DND-41 (cell line): Measurements from ENCODE around the gene OR13A1.
"Not testable (repeated sequence)": the region's sequence is repeated elsewhere in the genome, so short reads cannot be mapped to it uniquely, and the experiment has no call there.

Source experiments
- ATAC-seq: fragments of 200-7000 bp; cut with Tn5 transposase; 3 replicates; pipeline ENCODE4 v1.9.1; 2021; ENCODE audit warnings: low read depth; ENCODE audit not compliant: insufficient read depth
- DNase-seq: peaks from one replicate; pipeline ENCODE4 v3.0.0-alpha.2; 2020
- H2AFZ ChIP-seq: 2 replicates; pipeline ENCODE4 v1.6.0; 2012; ENCODE audit warnings: low read depth, low read length
- H3K27ac ChIP-seq: 2 replicates; pipeline ENCODE4 v1.5.1; 2012; ENCODE audit warnings: low read length, inconsistent platforms
- H3K27me3 ChIP-seq: fragments of 200-600 bp; sonication (generic); 2 replicates; pipeline ENCODE4 v1.6.0; 2012; ENCODE audit warnings: low read length, mild to moderate bottlenecking, inconsistent platforms; ENCODE audit not compliant: insufficient read depth, poor library complexity
- H3K36me3 ChIP-seq: 2 replicates; pipeline ENCODE4 v1.5.1; 2012; ENCODE audit warnings: low read length, inconsistent platforms; ENCODE audit not compliant: insufficient read depth
- H3K4me1 ChIP-seq: 2 replicates; pipeline ENCODE4 v1.5.1; 2012; ENCODE audit warnings: mild to moderate bottlenecking, low read length; ENCODE audit not compliant: insufficient read depth
- H3K4me2 ChIP-seq: 2 replicates; pipeline ENCODE4 v1.6.0; 2012; ENCODE audit warnings: mild to moderate bottlenecking, moderate library complexity, low read length, inconsistent platforms; ENCODE audit not compliant: insufficient read depth
- H3K4me3 ChIP-seq, 2 experiments: fragments of 200-600 bp in 1 of 2; shearing (Covaris generic) in 1 of 2; 2 replicates each; pipeline ENCODE4 v1.5.1; 2012 to 2016; ENCODE audit warnings: inconsistent platforms in 2 of 2, low read length in 2 of 2, mild to moderate bottlenecking in 2 of 2, low read depth in 1 of 2, moderate library complexity in 1 of 2
- H3K79me2 ChIP-seq: 2 replicates; pipeline ENCODE4 v1.6.0; 2012; ENCODE audit warnings: low read length, inconsistent platforms; ENCODE audit not compliant: insufficient read depth
- H3K9ac ChIP-seq: 2 replicates; pipeline ENCODE4 v1.6.0; 2012; ENCODE audit warnings: low read depth, mild to moderate bottlenecking, inconsistent platforms, low read length, moderate library complexity
- H3K9me3 ChIP-seq: 2 replicates; pipeline ENCODE4 v1.5.1; 2012; ENCODE audit warnings: low read length, moderate library complexity, mild to moderate bottlenecking, inconsistent platforms; ENCODE audit not compliant: insufficient read depth, severe bottlenecking
- H4K20me1 ChIP-seq: 2 replicates; pipeline ENCODE4 v1.6.0; 2012; ENCODE audit warnings: low read length; ENCODE audit not compliant: insufficient read depth
- EZH2 ChIP-seq: IDR thresholded peaks from 3 replicates; pipeline ENCODE4 v1.6.1; 2012; ENCODE audit warnings: borderline replicate concordance, low read depth, mild to moderate bottlenecking, moderate library complexity, low read length, inconsistent platforms; ENCODE audit not compliant: severe bottlenecking
- TF ChIP-seq, protein P1 (sequence below): IDR thresholded peaks from 2 replicates; pipeline ENCODE4 v1.5.1; 2012; ENCODE audit warnings: borderline replicate concordance, low read length, moderate library complexity, mild to moderate bottlenecking; ENCODE audit not compliant: poor library complexity, severe bottlenecking; ENCODE audit errors: extremely low read depth

OR13A1 gene

DNA sequence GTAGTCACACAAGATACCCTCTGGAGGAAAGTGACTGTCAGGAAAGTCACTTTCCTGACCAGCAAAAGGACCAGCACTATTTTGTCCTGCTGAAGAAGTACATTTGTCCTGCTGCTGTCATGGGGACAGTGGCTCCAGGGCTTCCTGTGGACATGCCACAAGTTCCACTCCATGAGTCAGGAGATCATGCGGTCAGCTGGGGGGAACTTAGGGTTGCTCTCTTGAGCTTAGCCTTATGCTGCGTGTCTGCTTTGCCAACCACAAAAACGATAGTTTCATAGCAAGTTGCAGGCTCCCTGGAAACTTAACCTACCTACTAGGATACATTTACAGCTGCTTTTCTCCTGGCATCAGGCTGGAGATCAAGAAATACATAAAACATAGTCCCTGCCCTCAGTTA is 38.9 kb upstream of the OR13A1 start:
- Histone ChIP-seq H3K4me1 (no peaks in the 10 kb centered on the region), H3K36me3 (no peaks in the 10 kb centered on the region), H2AFZ (no peak overlapping the region), H3K4me3 (no peak overlapping the region), H4K20me1 (no peaks in the 10 kb centered on the region), H3K9ac (no peak overlapping the region), H3K27me3 (peaks cover 6% of the 10 kb centered on the region), H3K27ac (no peak overlapping the region), H3K4me2 (no peak overlapping the region), H3K79me2 (no peaks in the 10 kb centered on the region), H3K9me3 (no peaks in the 10 kb centered on the region)
- DNase-seq (no peak), ATAC-seq (no peak)
- TF ChIP-seq, protein P1, sequence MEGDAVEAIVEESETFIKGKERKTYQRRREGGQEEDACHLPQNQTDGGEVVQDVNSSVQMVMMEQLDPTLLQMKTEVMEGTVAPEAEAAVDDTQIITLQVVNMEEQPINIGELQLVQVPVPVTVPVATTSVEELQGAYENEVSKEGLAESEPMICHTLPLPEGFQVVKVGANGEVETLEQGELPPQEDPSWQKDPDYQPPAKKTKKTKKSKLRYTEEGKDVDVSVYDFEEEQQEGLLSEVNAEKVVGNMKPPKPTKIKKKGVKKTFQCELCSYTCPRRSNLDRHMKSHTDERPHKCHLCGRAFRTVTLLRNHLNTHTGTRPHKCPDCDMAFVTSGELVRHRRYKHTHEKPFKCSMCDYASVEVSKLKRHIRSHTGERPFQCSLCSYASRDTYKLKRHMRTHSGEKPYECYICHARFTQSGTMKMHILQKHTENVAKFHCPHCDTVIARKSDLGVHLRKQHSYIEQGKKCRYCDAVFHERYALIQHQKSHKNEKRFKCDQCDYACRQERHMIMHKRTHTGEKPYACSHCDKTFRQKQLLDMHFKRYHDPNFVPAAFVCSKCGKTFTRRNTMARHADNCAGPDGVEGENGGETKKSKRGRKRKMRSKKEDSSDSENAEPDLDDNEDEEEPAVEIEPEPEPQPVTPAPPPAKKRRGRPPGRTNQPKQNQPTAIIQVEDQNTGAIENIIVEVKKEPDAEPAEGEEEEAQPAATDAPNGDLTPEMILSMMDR: no peak
- no peak for TF ChIP-seq EZH2

DNA sequence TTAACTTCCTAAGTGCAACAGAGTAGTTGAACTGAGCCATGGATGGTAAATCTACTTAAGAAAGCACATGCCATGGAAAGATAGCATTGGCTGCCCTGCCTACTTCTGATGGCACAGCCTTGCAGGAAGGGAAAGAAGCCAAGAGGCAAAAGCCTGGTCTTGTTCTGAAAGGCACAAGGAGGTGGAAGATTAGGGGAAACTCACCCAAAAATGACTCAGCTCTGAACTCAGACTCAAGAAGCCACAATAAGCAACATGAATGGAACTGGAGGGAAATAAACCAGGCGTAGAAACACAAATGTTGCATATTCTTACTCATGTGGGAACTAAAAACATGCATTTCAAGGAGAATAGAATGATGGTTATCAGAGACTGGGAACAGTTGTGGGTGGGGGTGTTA is 37.8 kb upstream of the OR13A1 start:
- Histone ChIP-seq H3K4me2 (no peak overlapping the region), H3K9me3 (no peaks in the 10 kb centered on the region), H3K4me3 (no peak overlapping the region), H3K79me2 (no peaks in the 10 kb centered on the region), H3K27ac (no peak overlapping the region), H2AFZ (no peak overlapping the region), H3K4me1 (no peaks in the 10 kb centered on the region), H3K27me3 (peaks cover 6% of the 10 kb centered on the region), H3K36me3 (no peaks in the 10 kb centered on the region), H4K20me1 (no peaks in the 10 kb centered on the region), H3K9ac (no peak overlapping the region)
- TF ChIP-seq, protein P1: no peak
- TF ChIP-seq EZH2: no peak
- ATAC-seq: no peak
- no peak for DNase-seq

DNA sequence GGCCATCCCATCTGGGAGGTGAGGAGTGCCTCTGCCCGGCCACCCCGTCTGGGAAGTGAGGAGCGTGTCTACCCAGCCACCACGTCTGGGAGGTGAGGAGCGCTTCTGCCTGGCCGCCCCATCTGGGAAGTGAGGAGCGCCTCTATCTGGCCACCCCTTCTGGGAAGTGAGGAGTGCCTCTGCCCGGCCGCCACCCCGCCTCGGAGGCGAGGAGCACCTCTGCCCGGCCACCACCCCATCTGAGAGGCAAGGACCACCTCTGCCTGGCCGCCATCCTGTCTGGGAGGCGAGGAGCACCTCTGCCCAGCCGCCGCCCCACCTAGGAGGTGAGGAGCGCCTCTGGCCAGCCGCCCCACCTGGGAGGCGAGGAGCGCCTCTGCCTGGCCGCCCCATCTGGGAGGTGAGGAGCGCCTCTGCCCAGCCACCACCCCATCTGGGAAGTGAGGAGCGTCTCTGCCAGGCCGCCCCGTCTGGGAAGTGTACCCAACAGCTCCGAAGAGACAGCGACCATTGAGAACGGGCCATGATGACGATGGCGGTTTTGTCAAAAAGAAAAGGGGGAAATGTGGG is 32.9 kb upstream of the OR13A1 start:
- H3K4me1 ChIP-seq, H2AFZ ChIP-seq, H3K79me2 ChIP-seq, H3K27me3 ChIP-seq, H3K36me3 ChIP-seq, DNase-seq, H3K9me3 ChIP-seq, H3K9ac ChIP-seq, ATAC-seq, H3K4me3 ChIP-seq, H4K20me1 ChIP-seq, H3K4me2 ChIP-seq, H3K27ac ChIP-seq: not testable (repeated sequence)

DNA sequence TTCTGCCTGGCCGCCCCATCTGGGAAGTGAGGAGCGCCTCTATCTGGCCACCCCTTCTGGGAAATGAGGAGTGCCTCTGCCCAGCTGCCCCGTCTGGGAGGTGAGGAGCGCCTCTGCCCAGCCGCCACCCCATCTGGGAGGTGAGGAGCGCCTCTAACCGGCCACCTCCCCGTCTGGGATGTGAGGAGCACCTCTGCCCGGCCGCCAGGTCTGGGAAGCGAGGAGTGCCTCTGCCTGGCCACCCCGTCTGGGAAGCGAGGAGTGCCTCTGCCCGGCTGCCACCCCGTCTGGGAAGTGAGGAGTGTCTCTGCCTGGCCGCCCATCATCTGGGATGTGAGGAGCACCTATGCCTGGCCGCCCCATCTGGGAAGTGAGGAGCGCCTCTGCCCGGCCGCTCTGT is 32.1 kb upstream of the OR13A1 start:
- not testable (repeated sequence) for H3K9me3 ChIP-seq, H3K79me2 ChIP-seq, H3K36me3 ChIP-seq, H3K27ac ChIP-seq, H3K4me2 ChIP-seq, H3K4me1 ChIP-seq, DNase-seq, H2AFZ ChIP-seq, ATAC-seq, H3K27me3 ChIP-seq, H3K9ac ChIP-seq, H4K20me1 ChIP-seq, H3K4me3 ChIP-seq

DNA sequence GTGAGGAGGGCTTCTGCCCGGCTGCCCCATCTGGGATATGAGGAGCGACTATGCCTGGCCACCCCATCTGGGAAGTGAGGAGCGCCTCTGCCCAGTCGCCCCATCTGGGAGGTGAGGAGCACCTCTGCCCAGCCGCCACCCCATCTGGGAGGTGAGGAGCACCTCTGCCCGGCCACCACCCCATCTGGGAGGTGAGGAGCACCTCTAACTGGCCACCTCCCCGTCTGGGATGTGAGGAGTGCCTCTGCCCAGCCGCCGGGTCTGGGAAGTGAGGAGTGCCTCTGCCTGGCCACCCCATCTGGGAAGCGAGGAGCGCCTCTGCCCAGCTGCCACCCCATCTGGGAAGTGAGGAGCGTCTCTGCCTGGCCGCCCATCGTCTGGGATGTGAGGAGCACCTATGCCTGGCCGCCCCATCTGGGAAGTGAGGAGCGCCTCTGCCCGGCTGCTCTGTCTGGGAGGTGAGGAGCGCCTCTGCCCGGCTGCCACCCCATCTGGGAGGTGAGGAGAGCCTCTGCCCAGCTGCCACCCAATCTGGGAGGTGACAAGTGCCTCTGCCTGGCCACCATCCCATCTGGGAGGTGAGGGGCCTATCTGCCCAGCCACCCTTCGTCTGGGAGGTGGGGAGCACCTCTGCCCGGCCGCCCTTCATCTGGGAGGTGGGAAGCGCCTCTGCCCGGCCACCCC is 31.4 kb upstream of the OR13A1 start:
- not testable (repeated sequence) for H2AFZ ChIP-seq, H3K4me3 ChIP-seq, ATAC-seq, H3K9ac ChIP-seq, DNase-seq, H3K9me3 ChIP-seq, H3K4me1 ChIP-seq, H3K4me2 ChIP-seq, H3K36me3 ChIP-seq, H3K27me3 ChIP-seq, H4K20me1 ChIP-seq, H3K79me2 ChIP-seq, H3K27ac ChIP-seq

DNA sequence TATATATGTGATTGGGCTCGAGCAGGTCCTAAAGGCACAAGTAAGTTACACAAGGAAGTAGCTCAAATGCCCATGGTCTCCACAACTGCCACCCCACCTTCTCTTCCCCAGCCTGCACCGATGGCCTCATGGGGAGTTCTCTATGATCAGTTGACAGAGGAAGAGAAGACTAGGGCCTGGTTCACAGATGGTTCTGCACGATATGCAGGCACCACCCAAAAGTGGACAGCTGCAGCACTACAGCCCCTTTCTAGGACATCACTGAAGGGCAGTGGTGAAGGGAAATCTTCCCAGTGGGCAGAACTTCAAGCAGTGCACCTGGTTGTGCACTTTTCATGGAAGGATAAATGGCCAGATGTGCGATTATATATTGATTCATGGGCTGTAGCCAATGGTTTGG is 25.0 kb upstream of the OR13A1 start:
- H4K20me1 ChIP-seq, H3K4me2 ChIP-seq, H3K27me3 ChIP-seq, H3K9me3 ChIP-seq, DNase-seq, H3K79me2 ChIP-seq, H3K9ac ChIP-seq, H2AFZ ChIP-seq, H3K4me3 ChIP-seq, ATAC-seq, H3K4me1 ChIP-seq, H3K27ac ChIP-seq, H3K36me3 ChIP-seq: not testable (repeated sequence)
